GM12801 (cell line): ENCODE results near the gene ATAD1.

Experiments used
- CTCF ChIP-seq: IDR thresholded peaks from one replicate; pipeline ENCODE4 v1.5.1; 2011; ENCODE audit warnings: control low read depth; ENCODE audit not compliant: insufficient read length; ENCODE audit errors: extremely low read depth

ATAD1 gene

GRCh38 chr10:87849001-87849400 lies 31.0 kb upstream of the ATAD1 start:
- TF ChIP-seq CTCF, result no peak

- no peak for TF ChIP-seq CTCF
Measured at GRCh38 chr10:87847550-87847949, 29.5 kb upstream of the ATAD1 start.

- TF ChIP-seq CTCF, result no peak
Measured at GRCh38 chr10:87846023-87846422, 28.0 kb upstream of the ATAD1 start.

- no peak for TF ChIP-seq CTCF
Measured at GRCh38 chr10:87845624-87845998, 27.6 kb upstream of the ATAD1 start.

GRCh38 chr10:87844837-87845623 lies 27.0 kb upstream of the ATAD1 start:
- TF ChIP-seq CTCF, result no peak

- no peak for TF ChIP-seq CTCF
Measured at GRCh38 chr10:87843714-87844113, 25.7 kb upstream of the ATAD1 start.

- no peak for TF ChIP-seq CTCF
Measured at GRCh38 chr10:87842776-87843497, 24.9 kb upstream of the ATAD1 start.
